Activated T-helper 1 cell treated with anti-CD3 and anti-CD28 coated beads, Interleukin-12 subunit alpha, Interleukin-12 subunit beta, Interleukin-2, Interleukin-4 antibody, amounts not matched to agents 30 ng/mL and 10 ng/mL and 1 ng/mL, durations not matched to agents 14 hours and 24 hours and 36 hours (primary cell): Measurements from ENCODE around the gene MTFR1L. TPM values are rescaled to one million over a fixed set of nuclear protein-coding genes. Genes with fewer than 3 reads are reported as not detected.

Source experiments
- DNase-seq: peaks from one replicate; pipeline ENCODE4 v3.0.0; 2021; ENCODE audit warnings: low spot score
- H3K27ac Mint-ChIP-seq: one replicate; pipeline ENCODE4 v1.8.0; 2021; ENCODE audit warnings: mild to moderate bottlenecking, mixed read lengths
- H3K27me3 Mint-ChIP-seq: one replicate; pipeline ENCODE4 v1.8.0; 2022; ENCODE audit warnings: mild to moderate bottlenecking, moderate library complexity, mixed read lengths; ENCODE audit not compliant: insufficient read depth
- H3K36me3 Mint-ChIP-seq: one replicate; pipeline ENCODE4 v1.8.0; 2021; ENCODE audit warnings: low read depth, mixed read lengths
- H3K4me1 Mint-ChIP-seq: one replicate; pipeline ENCODE4 v1.8.0; 2021; ENCODE audit warnings: low read depth, mixed read lengths
- H3K4me3 Mint-ChIP-seq: one replicate; pipeline ENCODE4 v1.8.0; 2021; ENCODE audit warnings: mild to moderate bottlenecking, moderate library complexity, mixed read lengths
- H3K9me3 Mint-ChIP-seq: one replicate; pipeline ENCODE4 v1.8.0; 2021; ENCODE audit warnings: mixed read lengths
- intact Hi-C: fragments of 100-400 bp; cut with micrococcal nuclease; formaldehyde crosslinking; loops from one replicate; pipeline ENCODE4 v1.15.1; 2024
- total RNA-seq: library from RNA; stranded (reverse); gene quantifications from 2 replicates; pipeline ENCODE4 v1.2.3, GENCODE V29; 2022

Gene MTFR1L
- total RNA-seq, 1 donor from 2014 or later = 29.3 TPM

- DNase-seq = no peak
- intact Hi-C loops = no loop called here
- H3K9me3 Mint-ChIP-seq = no peaks in the 10 kb centered on the region
- H3K27me3 Mint-ChIP-seq = peaks cover 25% of the 10 kb centered on the region
- no peak overlapping the region for H3K27ac Mint-ChIP-seq
- no peaks in the 10 kb centered on the region for H3K36me3 Mint-ChIP-seq
- H3K4me3 Mint-ChIP-seq = no peak overlapping the region
- H3K4me1 Mint-ChIP-seq = peaks cover 12% of the 10 kb centered on the region
These were observed 39.2 kb upstream of the MTFR1L start for GRCh38 chr1:25780318-25781129.

- intact Hi-C loops = no loop called here
- H3K4me1 Mint-ChIP-seq = peaks cover 6% of the 10 kb centered on the region
- no peaks in the 10 kb centered on the region for H3K9me3 Mint-ChIP-seq
- no peak overlapping the region for H3K4me3 Mint-ChIP-seq
- H3K36me3 Mint-ChIP-seq = no peaks in the 10 kb centered on the region
- H3K27me3 Mint-ChIP-seq = peaks cover 26% of the 10 kb centered on the region
- DNase-seq = no peak
- no peak overlapping the region for H3K27ac Mint-ChIP-seq
These were observed 38.7 kb upstream of the MTFR1L start for GRCh38 chr1:25781130-25781433.

GRCh38 chr1:25782608-25783201, 37.0 kb upstream of the MTFR1L start:
- DNase-seq = no peak
- H3K36me3 Mint-ChIP-seq = no peaks in the 10 kb centered on the region
- no peaks in the 10 kb centered on the region for H3K4me1 Mint-ChIP-seq
- no peak overlapping the region for H3K4me3 Mint-ChIP-seq
- intact Hi-C loops = no loop called here
- H3K9me3 Mint-ChIP-seq = no peaks in the 10 kb centered on the region
- H3K27me3 Mint-ChIP-seq = peaks cover 24% of the 10 kb centered on the region
- no peak overlapping the region for H3K27ac Mint-ChIP-seq

- peaks cover 25% of the 10 kb centered on the region for H3K27me3 Mint-ChIP-seq
- no peak overlapping the region for H3K4me3 Mint-ChIP-seq
- H3K27ac Mint-ChIP-seq = no peak overlapping the region
- intact Hi-C loops = no loop called here
- H3K36me3 Mint-ChIP-seq = no peaks in the 10 kb centered on the region
- H3K9me3 Mint-ChIP-seq = no peaks in the 10 kb centered on the region
- DNase-seq = no peak
- no peaks in the 10 kb centered on the region for H3K4me1 Mint-ChIP-seq
These were observed 35.1 kb upstream of the MTFR1L start for GRCh38 chr1:25784575-25785051.

GRCh38 chr1:25785333-25786067, 34.3 kb upstream of the MTFR1L start:
- H3K4me1 Mint-ChIP-seq = no peaks in the 10 kb centered on the region
- intact Hi-C loops = no loop called here
- DNase-seq = no peak
- H3K4me3 Mint-ChIP-seq = no peak overlapping the region
- H3K27ac Mint-ChIP-seq = no peak overlapping the region
- H3K27me3 Mint-ChIP-seq = peaks cover 24% of the 10 kb centered on the region
- no peaks in the 10 kb centered on the region for H3K36me3 Mint-ChIP-seq
- no peaks in the 10 kb centered on the region for H3K9me3 Mint-ChIP-seq

GRCh38 chr1:25786887-25787759, 32.6 kb upstream of the MTFR1L start:
- intact Hi-C loops = no loop called here
- H3K9me3 Mint-ChIP-seq = no peaks in the 10 kb centered on the region
- no peak overlapping the region for H3K27ac Mint-ChIP-seq

GRCh38 chr1:25787760-25788166, 32.0 kb upstream of the MTFR1L start:
- DNase-seq = no peak
- intact Hi-C loops = no loop called here
- Mint-ChIP-seq H3K4me3 (no peak overlapping the region), H3K9me3 (no peaks in the 10 kb centered on the region), H3K27me3 (peaks cover 25% of the 10 kb centered on the region), H3K27ac (no peak overlapping the region), H3K36me3 (no peaks in the 10 kb centered on the region), H3K4me1 (no peaks in the 10 kb centered on the region)

More at GRCh38 chr1:25786887-25787759, 32.6 kb upstream of the MTFR1L start:
- Mint-ChIP-seq H3K36me3 (no peaks in the 10 kb centered on the region), H3K4me1 (no peaks in the 10 kb centered on the region), H3K27me3 (peaks cover 27% of the 10 kb centered on the region), H3K4me3 (no peak overlapping the region)
- no peak for DNase-seq

- Mint-ChIP-seq H3K27me3 (peaks cover 35% of the 10 kb centered on the region), H3K4me1 (no peaks in the 10 kb centered on the region), H3K9me3 (no peaks in the 10 kb centered on the region), H3K36me3 (no peaks in the 10 kb centered on the region), H3K27ac (no peak overlapping the region), H3K4me3 (no peak overlapping the region)
- intact Hi-C loops = no loop called here
- DNase-seq = no peak
These were observed 29.3 kb upstream of the MTFR1L start for GRCh38 chr1:25790472-25790871.

GRCh38 chr1:25792115-25792514, 27.6 kb upstream of the MTFR1L start:
- no peak overlapping the region for H3K4me3 Mint-ChIP-seq
- H3K4me1 Mint-ChIP-seq = peaks cover 12% of the 10 kb centered on the region
- intact Hi-C loops = no loop called here
- H3K27me3 Mint-ChIP-seq = peaks cover 39% of the 10 kb centered on the region
- no peaks in the 10 kb centered on the region for H3K9me3 Mint-ChIP-seq
- DNase-seq = no peak
- H3K27ac Mint-ChIP-seq = no peak overlapping the region
- H3K36me3 Mint-ChIP-seq = peaks cover 2% of the 10 kb centered on the region

GRCh38 chr1:25793585-25794170, 26.1 kb upstream of the MTFR1L start:
- no peak overlapping the region for H3K27ac Mint-ChIP-seq

GRCh38 chr1:25794325-25794724, 25.4 kb upstream of the MTFR1L start:
- Mint-ChIP-seq H3K9me3 (no peaks in the 10 kb centered on the region), H3K27me3 (peaks cover 33% of the 10 kb centered on the region), H3K36me3 (peaks cover 2% of the 10 kb centered on the region), H3K4me3 (no peak overlapping the region), H3K4me1 (peaks cover 17% of the 10 kb centered on the region), H3K27ac (no peak overlapping the region)
- DNase-seq = no peak
- intact Hi-C loops = no loop called here

More at GRCh38 chr1:25793585-25794170, 26.1 kb upstream of the MTFR1L start:
- Mint-ChIP-seq H3K9me3 (no peaks in the 10 kb centered on the region), H3K36me3 (peaks cover 2% of the 10 kb centered on the region), H3K4me1 (peaks cover 17% of the 10 kb centered on the region), H3K4me3 (no peak overlapping the region), H3K27me3 (peaks cover 33% of the 10 kb centered on the region)
- intact Hi-C loops = no loop called here
- DNase-seq = no peak

GRCh38 chr1:25795211-25795610, 24.5 kb upstream of the MTFR1L start:
- intact Hi-C loops = loop anchor here (5.0 kb wide), 3 partner anchors 118 to 293 kb away; no protein-coding TSS in a partner anchor
- H3K27ac Mint-ChIP-seq = no peak overlapping the region
- DNase-seq = no peak

More at GRCh38 chr1:25795211-25795610, 24.5 kb upstream of the MTFR1L start:
- Mint-ChIP-seq H3K4me1 (peaks cover 17% of the 10 kb centered on the region), H3K9me3 (no peaks in the 10 kb centered on the region), H3K27me3 (peaks cover 29% of the 10 kb centered on the region), H3K4me3 (no peak overlapping the region), H3K36me3 (peaks cover 2% of the 10 kb centered on the region)
